Fibroblast of lung (primary cell): ENCODE results near the gene HOXC5.
A peak's percentile ranks its signal among the peaks of the same experiment; 100 is the strongest.

ENCODE experiments used
- EZH2 ChIP-seq: IDR thresholded peaks from 2 replicates; pipeline ENCODE4 v1.5.1; 2012; ENCODE audit warnings: low read length, control low read depth, mild to moderate bottlenecking; ENCODE audit errors: missing control alignments
- TF ChIP-seq, protein P1 (sequence below), 2 donors: IDR thresholded peaks in 1 of 2; conservative IDR thresholded peaks in 1 of 2; 1 replicate in 1 of 2; 2 replicates in 1 of 2; pipeline ENCODE4 v1.5.1; 2011 to 2012; ENCODE audit warnings: low read length in 2 of 2, control low read depth in 1 of 2, inconsistent platforms in 1 of 2, low read depth in 1 of 2, mild to moderate bottlenecking in 1 of 2

- TF ChIP-seq, protein P1, sequence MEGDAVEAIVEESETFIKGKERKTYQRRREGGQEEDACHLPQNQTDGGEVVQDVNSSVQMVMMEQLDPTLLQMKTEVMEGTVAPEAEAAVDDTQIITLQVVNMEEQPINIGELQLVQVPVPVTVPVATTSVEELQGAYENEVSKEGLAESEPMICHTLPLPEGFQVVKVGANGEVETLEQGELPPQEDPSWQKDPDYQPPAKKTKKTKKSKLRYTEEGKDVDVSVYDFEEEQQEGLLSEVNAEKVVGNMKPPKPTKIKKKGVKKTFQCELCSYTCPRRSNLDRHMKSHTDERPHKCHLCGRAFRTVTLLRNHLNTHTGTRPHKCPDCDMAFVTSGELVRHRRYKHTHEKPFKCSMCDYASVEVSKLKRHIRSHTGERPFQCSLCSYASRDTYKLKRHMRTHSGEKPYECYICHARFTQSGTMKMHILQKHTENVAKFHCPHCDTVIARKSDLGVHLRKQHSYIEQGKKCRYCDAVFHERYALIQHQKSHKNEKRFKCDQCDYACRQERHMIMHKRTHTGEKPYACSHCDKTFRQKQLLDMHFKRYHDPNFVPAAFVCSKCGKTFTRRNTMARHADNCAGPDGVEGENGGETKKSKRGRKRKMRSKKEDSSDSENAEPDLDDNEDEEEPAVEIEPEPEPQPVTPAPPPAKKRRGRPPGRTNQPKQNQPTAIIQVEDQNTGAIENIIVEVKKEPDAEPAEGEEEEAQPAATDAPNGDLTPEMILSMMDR (conservative IDR thresholded peaks at IDR 0.05 in 1 of 2, IDR thresholded peaks at IDR 0.05 in 1 of 2; ENCODE audit: low read depth in 1 of 2, low read length in 2 of 2), result no peak
- peak; percentile 97 for TF ChIP-seq EZH2
Observed at GRCh38 chr12:53995002-53995377, 37.9 kb upstream of the HOXC5 start.
